T-helper 1 cell treated with Interleukin-12 subunit alpha and Interleukin-12 subunit beta and Interleukin-4 antibody, amounts not matched to agents 30 ng/mL and 1 ng/mL, for 36 hours (primary cell): ENCODE results near the gene PARP3. TPM values are rescaled to one million over a fixed set of nuclear protein-coding genes. Genes with fewer than 3 reads are reported as not detected.

Experiments used
- total RNA-seq: library from RNA; stranded (reverse); gene quantifications from 2 replicates; pipeline ENCODE4 v1.2.3, GENCODE V29; 2022

The PARP3 gene
- total RNA-seq, 1 donor from 2014 or later = 14.0 TPM

Other genes with a start within 250 kb of the PARP3 start
- gene GRM2, start 235.3 kb upstream of the PARP3 start, total RNA-seq = 1.6 and 2.1 TPM in 2 replicates
- gene IQCF6, start 163.1 kb upstream of the PARP3 start, total RNA-seq = not detected in 2 replicates
- gene IQCF2, start 80.7 kb upstream of the PARP3 start, total RNA-seq = not detected in 2 replicates
- not detected in 2 replicates for gene IQCF5, start 66.8 kb upstream of the PARP3 start, total RNA-seq
- gene IQCF1, start 39.0 kb upstream of the PARP3 start, total RNA-seq = not detected in 2 replicates
- gene RRP9, start 459 bp upstream of the PARP3 start, total RNA-seq = 37.5 and 37.7 TPM in 2 replicates
- gene GPR62, start 13.0 kb downstream of the PARP3 start, total RNA-seq = not detected in 2 replicates
- 22.3 and 23.6 TPM in 2 replicates for gene PCBP4, start 25.1 kb downstream of the PARP3 start, total RNA-seq
- gene ABHD14B, start 31.7 kb downstream of the PARP3 start, total RNA-seq = 33.0 and 34.3 TPM in 2 replicates
- gene ABHD14A, start 32.7 kb downstream of the PARP3 start, total RNA-seq = 10.5 and 11.5 TPM in 2 replicates
- 21.2 and 23.1 TPM in 2 replicates for gene ACY1, start 41.2 kb downstream of the PARP3 start, total RNA-seq
- 1,242 and 1,243 TPM in 2 replicates for gene RPL29, start 53.5 kb downstream of the PARP3 start, total RNA-seq
- gene DUSP7, start 114.2 kb downstream of the PARP3 start, total RNA-seq = 40.7 and 41.2 TPM in 2 replicates
- gene POC1A, start 212.1 kb downstream of the PARP3 start, total RNA-seq = 16.8 and 19.6 TPM in 2 replicates